HepG2 (cell line): ENCODE measurements around the gene EGFR. TPM values are rescaled to one million over a fixed set of nuclear protein-coding genes. Genes with fewer than 3 reads are reported as not detected.
A peak's percentile ranks its signal among the peaks of the same experiment; 100 is the strongest.

ENCODE experiments used
- ATF2 ChIP-seq: sonication (generic); formaldehyde crosslinking; IDR thresholded peaks from 2 replicates; pipeline ENCODE4 v1.4.0; 2020; ENCODE audit warnings: missing genetic modification reagents
- DDIT3 ChIP-seq: sonication (generic); formaldehyde crosslinking; IDR thresholded peaks from 2 replicates; pipeline ENCODE4 v1.4.0; 2020; ENCODE audit warnings: mild to moderate bottlenecking, missing genetic modification reagents
- MAZ ChIP-seq, 2 experiments: sonication (generic) in 1 of 2; formaldehyde crosslinking in 1 of 2; IDR thresholded peaks; 2 replicates each; pipeline versions ENCODE4 v1.5.0 to v1.6.1; 2012 to 2020; ENCODE audit warnings: low read depth in 2 of 2, mild to moderate bottlenecking in 2 of 2, borderline replicate concordance in 1 of 2, improper control_type of control experiment in 1 of 2, low read length in 1 of 2, missing genetic modification reagents in 1 of 2, moderate library complexity in 1 of 2
- MED1 ChIP-seq: sonication (generic); formaldehyde crosslinking; IDR thresholded peaks from 2 replicates; pipeline ENCODE4 v1.4.0; 2020; ENCODE audit warnings: missing genetic modification reagents
- MED13 ChIP-seq: sonication (generic); formaldehyde crosslinking; IDR thresholded peaks from 2 replicates; pipeline ENCODE4 v1.5.0; 2020; ENCODE audit warnings: missing genetic modification reagents
- MIXL1 ChIP-seq: IDR thresholded peaks from 2 replicates; pipeline ENCODE4 v1.6.1; 2016
- MXD4 ChIP-seq: IDR thresholded peaks from 2 replicates; pipeline ENCODE4 v1.6.1; 2016; ENCODE audit warnings: mild to moderate bottlenecking, missing biosample characterization, missing genetic modification reagents
- NFYB ChIP-seq: sonication (generic); formaldehyde crosslinking; IDR thresholded peaks from 2 replicates; pipeline ENCODE4 v1.4.0; 2020; ENCODE audit warnings: missing genetic modification reagents
- SIX4 ChIP-seq: sonication (generic); formaldehyde crosslinking; IDR thresholded peaks from 2 replicates; pipeline ENCODE4 v1.4.0; 2020; ENCODE audit warnings: missing genetic modification reagents
- SOX6 ChIP-seq, 2 experiments: fragments of 450-650 bp in 1 of 2; sonication (generic) in 1 of 2; formaldehyde crosslinking in 1 of 2; IDR thresholded peaks; 2 replicates each; pipeline versions ENCODE4 v1.4.0 to v1.6.1; 2017 to 2020; ENCODE audit warnings: antibody characterized with exemption in 1 of 2, mild to moderate bottlenecking in 1 of 2, missing genetic modification reagents in 1 of 2
- TEAD2 ChIP-seq: sonication (generic); formaldehyde crosslinking; IDR thresholded peaks from 2 replicates; pipeline ENCODE4 v1.9.0; 2021; ENCODE audit warnings: missing genetic modification reagents
- ZBTB7A ChIP-seq: sonication (generic); formaldehyde crosslinking; IDR thresholded peaks from 2 replicates; pipeline ENCODE4 v1.8.0; 2022; ENCODE audit warnings: mild to moderate bottlenecking, missing genetic modification reagents
- ZFP82 ChIP-seq: sonication (generic); formaldehyde crosslinking; IDR thresholded peaks from 2 replicates; pipeline ENCODE4 v1.5.1; 2020; ENCODE audit warnings: mild to moderate bottlenecking, missing genetic modification reagents, borderline replicate concordance
- ZNF18 ChIP-seq: sonication (generic); formaldehyde crosslinking; IDR thresholded peaks from 2 replicates; pipeline ENCODE4 v1.8.0; 2022; ENCODE audit warnings: mild to moderate bottlenecking, missing genetic modification reagents; ENCODE audit not compliant: insufficient replicate concordance
- ZNF260 ChIP-seq: sonication (generic); formaldehyde crosslinking; IDR thresholded peaks from 2 replicates; pipeline ENCODE4 v1.4.0; 2020; ENCODE audit warnings: missing genetic modification reagents, low read depth, mild to moderate bottlenecking, borderline replicate concordance
- ZNF501 ChIP-seq: sonication (generic); formaldehyde crosslinking; IDR thresholded peaks from 2 replicates; pipeline ENCODE4 v1.5.1; 2020; ENCODE audit warnings: mild to moderate bottlenecking, moderate library complexity, missing genetic modification reagents
- ZNF614 ChIP-seq: IDR thresholded peaks from 2 replicates; pipeline ENCODE4 v1.6.1; 2018; ENCODE audit warnings: missing biosample characterization, missing genetic modification reagents, inconsistent platforms, borderline replicate concordance
- ZNF775 ChIP-seq: sonication (generic); formaldehyde crosslinking; IDR thresholded peaks from 2 replicates; pipeline ENCODE4 v1.4.0; 2020; ENCODE audit warnings: missing genetic modification reagents, mild to moderate bottlenecking, moderate library complexity, borderline replicate concordance
- ZSCAN25 ChIP-seq: sonication (generic); formaldehyde crosslinking; IDR thresholded peaks from 2 replicates; pipeline ENCODE4 v1.8.0; 2022; ENCODE audit warnings: mild to moderate bottlenecking, missing genetic modification reagents
- ZSCAN30 ChIP-seq: sonication (generic); formaldehyde crosslinking; IDR thresholded peaks from 2 replicates; pipeline ENCODE4 v1.5.0; 2020; ENCODE audit warnings: mild to moderate bottlenecking, missing genetic modification reagents
- polyA plus RNA-seq, 8 experiments: library from polyadenylated mRNA; depleted of rRNA in 3 of 8; stranded (reverse) in 7 of 8; unstranded in 1 of 8; fragments of >200 nt; fragmentation: Illumina TruSeq in 4 of 8; extraction: Trizol in 4 of 8; gene quantifications; 2 replicates each; pipeline versions ENCODE4 v1.2.1 to v1.2.3, GENCODE V29; 2011 to 2016; ENCODE audit warnings: low read depth in 4 of 8, missing spikeins in 1 of 8, mixed read lengths in 1 of 8; ENCODE audit not compliant: insufficient read depth in 1 of 8
- total RNA-seq, 5 experiments: library from RNA; depleted of rRNA; stranded (reverse); fragments of >200 nt; fragmentation: Illumina TruSeq; extraction: Trizol; gene quantifications; 2 replicates each; pipeline ENCODE4 v1.2.3, GENCODE V29; 2016; ENCODE audit warnings: low read depth in 1 of 5
- TF ChIP-seq, protein P1 (sequence below): sonication (generic); formaldehyde crosslinking; IDR thresholded peaks from 2 replicates; pipeline ENCODE4 v1.4.0; 2020; ENCODE audit warnings: missing genetic modification reagents
- TF ChIP-seq, protein P2 (sequence below): sonication (generic); formaldehyde crosslinking; IDR thresholded peaks from 2 replicates; pipeline ENCODE4 v1.8.1; 2023; ENCODE audit warnings: missing genetic modification reagents, mild to moderate bottlenecking, borderline replicate concordance

Gene EGFR
- total and polyA plus RNA-seq, 2 of the 13 experiments (the other 11 are each of a cell fraction or from before 2014, with no cell fraction given), result 7.0 to 10.0 TPM

DNA sequence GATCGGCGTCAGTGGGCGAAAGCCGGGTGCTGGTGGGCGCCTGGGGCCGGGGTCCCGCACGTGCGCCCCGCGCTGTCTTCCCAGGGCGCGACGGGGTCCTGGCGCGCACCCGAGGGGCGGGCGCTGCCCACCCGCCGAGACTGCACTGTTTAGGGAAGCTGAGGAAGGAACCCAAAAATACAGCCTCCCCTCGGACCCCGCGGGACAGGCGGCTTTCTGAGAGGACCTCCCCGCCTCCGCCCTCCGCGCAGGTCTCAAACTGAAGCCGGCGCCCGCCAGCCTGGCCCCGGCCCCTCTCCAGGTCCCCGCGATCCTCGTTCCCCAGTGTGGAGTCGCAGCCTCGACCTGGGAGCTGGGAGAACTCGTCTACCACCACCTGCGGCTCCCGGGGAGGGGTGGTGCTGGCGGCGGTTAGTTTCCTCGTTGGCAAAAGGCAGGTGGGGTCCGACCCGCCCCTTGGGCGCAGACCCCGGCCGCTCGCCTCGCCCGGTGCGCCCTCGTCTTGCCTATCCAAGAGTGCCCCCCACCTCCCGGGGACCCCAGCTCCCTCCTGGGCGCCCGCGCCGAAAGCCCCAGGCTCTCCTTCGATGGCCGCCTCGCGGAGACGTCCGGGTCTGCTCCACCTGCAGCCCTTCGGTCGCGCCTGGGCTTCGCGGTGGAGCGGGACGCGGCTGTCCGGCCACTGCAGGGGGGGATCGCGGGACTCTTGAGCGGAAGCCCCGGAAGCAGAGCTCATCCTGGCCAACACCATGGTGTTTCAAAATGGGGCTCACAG is 1.1 kb downstream of the EGFR start (continued):
- no peak for TF ChIP-seq MED13 (CRISPR knock-in tag)
- TF ChIP-seq ZNF775 (CRISPR knock-in tag), result no peak
- no peak for TF ChIP-seq SIX4
- TF ChIP-seq DDIT3 (CRISPR knock-in tag), result no peak
- TF ChIP-seq ZNF18, result no peak
- no peak for TF ChIP-seq ZSCAN25 (CRISPR knock-in tag)
- no peak for TF ChIP-seq MAZ (IDR thresholded peaks at IDR 0.05; ENCODE audit: borderline replicate concordance, low read depth, low read length)
- TF ChIP-seq MAZ (CRISPR knock-in tag; IDR thresholded peaks at IDR 0.05; ENCODE audit: low read depth), result no peak
- no peak for TF ChIP-seq ZNF614 (CRISPR knock-in tag)
- TF ChIP-seq MIXL1 (CRISPR knock-in tag), result no peak
- no peak for TF ChIP-seq ZSCAN30 (CRISPR knock-in tag)
- no peak for TF ChIP-seq TEAD2 (CRISPR knock-in tag)
- 0 out of 2 replicates have a peak, but pooled peaks have one; percentile 26 for TF ChIP-seq ZFP82 (CRISPR knock-in tag)
- TF ChIP-seq ATF2, result no peak
- TF ChIP-seq MXD4 (CRISPR knock-in tag), result no peak
- 0 out of 2 replicates have a peak, but pooled peaks have one; percentile 30 for TF ChIP-seq ZNF501
- TF ChIP-seq SOX6 (IDR thresholded peaks at IDR 0.05), result no peak
- TF ChIP-seq SOX6 (CRISPR knock-in tag; IDR thresholded peaks at IDR 0.05), result no peak
- TF ChIP-seq, protein P1, sequence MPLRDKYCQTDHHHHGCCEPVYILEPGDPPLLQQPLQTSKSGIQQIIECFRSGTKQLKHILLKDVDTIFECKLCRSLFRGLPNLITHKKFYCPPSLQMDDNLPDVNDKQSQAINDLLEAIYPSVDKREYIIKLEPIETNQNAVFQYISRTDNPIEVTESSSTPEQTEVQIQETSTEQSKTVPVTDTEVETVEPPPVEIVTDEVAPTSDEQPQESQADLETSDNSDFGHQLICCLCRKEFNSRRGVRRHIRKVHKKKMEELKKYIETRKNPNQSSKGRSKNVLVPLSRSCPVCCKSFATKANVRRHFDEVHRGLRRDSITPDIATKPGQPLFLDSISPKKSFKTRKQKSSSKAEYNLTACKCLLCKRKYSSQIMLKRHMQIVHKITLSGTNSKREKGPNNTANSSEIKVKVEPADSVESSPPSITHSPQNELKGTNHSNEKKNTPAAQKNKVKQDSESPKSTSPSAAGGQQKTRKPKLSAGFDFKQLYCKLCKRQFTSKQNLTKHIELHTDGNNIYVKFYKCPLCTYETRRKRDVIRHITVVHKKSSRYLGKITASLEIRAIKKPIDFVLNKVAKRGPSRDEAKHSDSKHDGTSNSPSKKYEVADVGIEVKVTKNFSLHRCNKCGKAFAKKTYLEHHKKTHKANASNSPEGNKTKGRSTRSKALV (CRISPR knock-in tag), result peak; percentile 83
- TF ChIP-seq MED1 (CRISPR knock-in tag), result no peak
- TF ChIP-seq ZBTB7A, result no peak
- no peak for TF ChIP-seq ZNF260 (CRISPR knock-in tag)
- TF ChIP-seq NFYB (CRISPR knock-in tag), result no peak
- TF ChIP-seq, protein P2, sequence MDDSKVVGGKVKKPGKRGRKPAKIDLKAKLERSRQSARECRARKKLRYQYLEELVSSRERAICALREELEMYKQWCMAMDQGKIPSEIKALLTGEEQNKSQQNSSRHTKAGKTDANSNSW (CRISPR knock-in tag), result no peak
